ENCODE measurements around the gene RABGAP1.

GRCh38 chr9:123074628-123075027 lies 133.8 kb downstream of the RABGAP1 start:
- TF ChIP-seq POLR2A (IDR thresholded peaks at IDR 0.05; ENCODE audit: low read length) = no peak
- TF ChIP-seq GATA1 (IDR thresholded peaks at IDR 0.05; ENCODE audit: low read depth, low read length) = no peak

Data from erythroblast (primary cell).